Adrenal gland (tissue), 5 donors: ENCODE measurements around the gene SLC24A3.

Experiments used
- CTCF ChIP-seq, 6 experiments: fragments of 450-650 bp in 4 of 6; fragments of 200-600 bp in 2 of 6; sonication (generic) in 1 of 6; IDR thresholded peaks; 1 replicate in 5 of 6; 2 replicates in 1 of 6; pipeline versions ENCODE4 v1.5.1 to v1.8.0; 2016 to 2021; ENCODE audit warnings: antibody characterized with exemption in 6 of 6, mild to moderate bottlenecking in 2 of 6, moderate library complexity in 1 of 6
- POLR2A ChIP-seq, 2 donors: fragments of 450-650 bp; IDR thresholded peaks; one replicate each; pipeline ENCODE4 v1.6.1; 2017; ENCODE audit warnings: antibody characterized with exemption in 2 of 2, mild to moderate bottlenecking in 2 of 2, moderate library complexity in 1 of 2
- donor health status: DM: no; HTN: no; CAD: no.

GRCh38 chr20:19625426-19625825 is 413.0 kb downstream of the SLC24A3 start:
- TF ChIP-seq POLR2A (IDR thresholded peaks at IDR 0.05) = no peak
- TF ChIP-seq CTCF (IDR thresholded peaks at IDR 0.05) = no peak
